SU-DHL-6 (cell line): ENCODE results near the gene TRAK2.

Source experiments
- H2AFZ ChIP-seq: fragments of 200-600 bp; sonication (generic); 2 replicates; pipeline ENCODE4 v1.6.1; 2014; ENCODE audit warnings: low read depth, mild to moderate bottlenecking, moderate library complexity, mixed read lengths, antibody characterized with exemption, low read length; ENCODE audit not compliant: severe bottlenecking
- H3F3A ChIP-seq: fragments of 200-600 bp; shearing (Covaris generic); 2 replicates; pipeline ENCODE4 v1.6.0; 2016; ENCODE audit warnings: antibody characterized with exemption, mild to moderate bottlenecking; ENCODE audit not compliant: insufficient read depth
- H3K27ac ChIP-seq: fragments of 200-600 bp; sonication (generic); 2 replicates; pipeline ENCODE4 v1.5.1; 2016; ENCODE audit warnings: low read depth, mild to moderate bottlenecking, low read length, moderate library complexity, mixed read lengths
- H3K27me3 ChIP-seq: fragments of 200-600 bp; sonication (generic), shearing (Covaris generic); 2 replicates; pipeline ENCODE4 v1.6.0; 2014; ENCODE audit warnings: mild to moderate bottlenecking, low read length
- H3K36me3 ChIP-seq: fragments of 200-600 bp; sonication (generic); 2 replicates; pipeline ENCODE4 v1.6.1; 2014; ENCODE audit warnings: mild to moderate bottlenecking, low read length, mixed read lengths
- H3K4me2 ChIP-seq: fragments of 300-600, 200-600 bp; shearing (Covaris generic), sonication (generic); 2 replicates; pipeline ENCODE4 v1.6.0; 2014; ENCODE audit warnings: low read length, low read depth, mild to moderate bottlenecking; ENCODE audit not compliant: poor library complexity, severe bottlenecking
- H3K4me3 ChIP-seq: fragments of 200-600 bp; sonication (generic); 2 replicates; pipeline ENCODE4 v1.5.1; 2014; ENCODE audit warnings: antibody characterized with exemption, low read length, mild to moderate bottlenecking, mixed read lengths; ENCODE audit not compliant: insufficient read depth, poor library complexity, severe bottlenecking
- H3K79me2 ChIP-seq: fragments of 200-600 bp; sonication (generic); 2 replicates; pipeline ENCODE4 v1.6.1; 2014; ENCODE audit warnings: mild to moderate bottlenecking, low read length, moderate library complexity; ENCODE audit not compliant: insufficient read depth
- H3K9ac ChIP-seq: fragments of 200-600 bp; sonication (generic); 2 replicates; pipeline ENCODE4 v1.7.0; 2014; ENCODE audit warnings: mild to moderate bottlenecking, low read length
- H3K9me2 ChIP-seq: fragments of 200-600 bp; sonication (generic); replicated peaks from 2 replicates; pipeline ENCODE4 v1.6.1; 2014; ENCODE audit warnings: low read length; ENCODE audit not compliant: insufficient read depth
- H3K9me3 ChIP-seq: fragments of 200-600 bp; sonication (generic); 2 replicates; pipeline ENCODE4 v1.6.1; 2014; ENCODE audit warnings: low read length, mixed read lengths; ENCODE audit not compliant: insufficient read depth
- H4K20me1 ChIP-seq: fragments of 200-600 bp; sonication (generic); 2 replicates; pipeline ENCODE4 v1.6.1; 2014; ENCODE audit warnings: low read depth, mild to moderate bottlenecking, antibody characterized with exemption, low read length, moderate library complexity, mixed read lengths
- EZH2phosphoT487 ChIP-seq: fragments of 200-600 bp; sonication (generic), shearing (Covaris generic); conservative IDR thresholded peaks from 2 replicates; pipeline ENCODE4 v1.6.1; 2018; ENCODE audit warnings: mild to moderate bottlenecking, antibody characterized with exemption, low read length, moderate library complexity, mixed read lengths
- TF ChIP-seq, protein P1 (sequence below): fragments of 200-600 bp; sonication (generic); IDR thresholded peaks from one replicate; pipeline ENCODE4 v1.5.1; 2017; ENCODE audit warnings: antibody characterized with exemption, mild to moderate bottlenecking, low read length, moderate library complexity; ENCODE audit not compliant: insufficient read depth, poor library complexity, severe bottlenecking

The TRAK2 gene

DNA sequence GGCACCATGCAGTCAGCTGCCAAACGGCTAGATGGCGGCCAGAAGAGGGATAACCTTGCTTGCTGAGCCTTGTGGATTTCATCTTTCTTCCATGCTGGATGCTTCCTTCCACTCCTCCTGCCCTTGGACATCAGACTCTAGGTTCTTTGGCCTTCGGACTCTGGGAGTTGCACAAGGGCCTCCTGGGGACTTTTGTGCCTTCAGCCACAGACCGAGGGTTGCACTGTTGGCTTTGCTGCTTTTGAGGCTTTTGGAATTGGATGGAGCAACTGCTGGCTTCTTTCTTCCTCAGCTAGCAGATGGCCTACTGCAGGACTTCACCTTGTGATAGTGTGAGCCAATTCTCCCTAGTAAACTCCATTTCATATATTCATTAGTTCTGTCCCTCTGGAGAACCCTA lies 31.3 kb upstream of the TRAK2 start:
- Histone ChIP-seq H3K9me2 (no peaks in the 10 kb centered on the region), H3K36me3 (no peaks in the 10 kb centered on the region), H3F3A (no peaks in the 10 kb centered on the region), H3K4me3 (no peak overlapping the region), H3K27ac (no peak overlapping the region), H3K27me3 (no peaks in the 10 kb centered on the region), H3K79me2 (no peaks in the 10 kb centered on the region), H3K9me3 (no peaks in the 10 kb centered on the region), H3K9ac (no peak overlapping the region), H2AFZ (no peak overlapping the region), H3K4me2 (no peak overlapping the region), H4K20me1 (no peaks in the 10 kb centered on the region)
- TF ChIP-seq, protein P1, sequence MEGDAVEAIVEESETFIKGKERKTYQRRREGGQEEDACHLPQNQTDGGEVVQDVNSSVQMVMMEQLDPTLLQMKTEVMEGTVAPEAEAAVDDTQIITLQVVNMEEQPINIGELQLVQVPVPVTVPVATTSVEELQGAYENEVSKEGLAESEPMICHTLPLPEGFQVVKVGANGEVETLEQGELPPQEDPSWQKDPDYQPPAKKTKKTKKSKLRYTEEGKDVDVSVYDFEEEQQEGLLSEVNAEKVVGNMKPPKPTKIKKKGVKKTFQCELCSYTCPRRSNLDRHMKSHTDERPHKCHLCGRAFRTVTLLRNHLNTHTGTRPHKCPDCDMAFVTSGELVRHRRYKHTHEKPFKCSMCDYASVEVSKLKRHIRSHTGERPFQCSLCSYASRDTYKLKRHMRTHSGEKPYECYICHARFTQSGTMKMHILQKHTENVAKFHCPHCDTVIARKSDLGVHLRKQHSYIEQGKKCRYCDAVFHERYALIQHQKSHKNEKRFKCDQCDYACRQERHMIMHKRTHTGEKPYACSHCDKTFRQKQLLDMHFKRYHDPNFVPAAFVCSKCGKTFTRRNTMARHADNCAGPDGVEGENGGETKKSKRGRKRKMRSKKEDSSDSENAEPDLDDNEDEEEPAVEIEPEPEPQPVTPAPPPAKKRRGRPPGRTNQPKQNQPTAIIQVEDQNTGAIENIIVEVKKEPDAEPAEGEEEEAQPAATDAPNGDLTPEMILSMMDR = no peak
- TF ChIP-seq EZH2phosphoT487 = no peak

DNA sequence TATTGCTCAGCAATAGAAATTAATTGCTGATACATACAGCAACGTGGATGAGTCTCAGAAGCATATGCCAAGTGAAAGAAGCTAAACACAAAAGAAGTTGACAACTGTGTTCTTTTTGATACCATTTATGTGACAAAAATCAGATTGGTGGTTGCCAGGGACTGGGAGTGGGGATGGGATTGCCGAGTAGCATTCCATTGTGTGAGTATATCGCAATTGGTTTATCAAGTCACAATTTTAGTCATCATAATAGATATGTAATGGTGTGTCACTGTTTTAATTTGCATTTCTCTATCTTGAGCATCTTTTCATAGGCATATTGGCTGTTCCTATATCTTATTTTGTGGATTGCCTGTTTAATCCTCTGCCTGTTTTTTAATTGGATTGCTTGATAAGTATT lies 21.2 kb upstream of the TRAK2 start:
- Histone ChIP-seq H3K36me3 (no peaks in the 10 kb centered on the region), H3K4me2 (no peak overlapping the region), H3K4me3 (no peak overlapping the region), H3K9me2 (no peaks in the 10 kb centered on the region), H2AFZ (no peak overlapping the region), H3K9me3 (no peaks in the 10 kb centered on the region), H3K27ac (no peak overlapping the region), H3K27me3 (no peaks in the 10 kb centered on the region), H3K9ac (no peak overlapping the region), H3F3A (no peaks in the 10 kb centered on the region), H4K20me1 (no peaks in the 10 kb centered on the region), H3K79me2 (no peaks in the 10 kb centered on the region)
- TF ChIP-seq, protein P1 = no peak
- no peak for TF ChIP-seq EZH2phosphoT487

DNA sequence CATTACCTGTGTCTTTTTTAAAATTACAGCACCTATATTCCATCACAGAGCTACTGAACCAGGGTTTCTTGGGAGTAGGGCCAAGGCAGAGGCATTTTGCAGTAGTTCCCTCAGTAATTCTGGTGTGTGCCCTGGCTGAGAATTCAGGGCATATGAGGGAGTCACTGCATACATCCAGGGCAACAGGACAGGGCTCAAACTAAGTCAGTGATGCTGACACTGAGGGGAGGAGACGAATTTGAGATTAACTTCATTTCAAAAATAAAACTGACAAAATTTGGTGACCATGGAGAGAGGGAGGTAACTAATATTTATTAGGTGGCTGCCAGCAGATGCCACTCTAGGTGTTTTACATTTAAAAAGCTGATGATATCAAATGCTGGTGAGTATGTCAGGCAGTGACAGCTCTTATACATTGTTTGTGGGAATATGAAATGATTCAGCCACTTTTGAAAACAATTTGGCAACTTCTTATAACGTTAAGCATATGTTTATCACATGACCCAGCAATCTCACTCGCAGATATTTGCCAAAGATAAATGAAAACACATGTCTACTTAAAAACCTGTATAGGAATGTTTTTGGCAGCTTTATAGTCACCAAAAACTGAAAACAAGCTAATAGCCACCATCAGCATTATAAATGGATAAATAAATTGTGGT lies 20.6 kb upstream of the TRAK2 start:
- no peaks in the 10 kb centered on the region for H3K9me2 ChIP-seq
- H3K36me3 ChIP-seq = no peaks in the 10 kb centered on the region
- H3K9me3 ChIP-seq = no peaks in the 10 kb centered on the region
- H3F3A ChIP-seq = no peaks in the 10 kb centered on the region
- H4K20me1 ChIP-seq = no peaks in the 10 kb centered on the region
- H3K4me2 ChIP-seq = no peak overlapping the region
- no peak overlapping the region for H3K27ac ChIP-seq
- H3K27me3 ChIP-seq = no peaks in the 10 kb centered on the region
- H3K79me2 ChIP-seq = no peaks in the 10 kb centered on the region
- no peak overlapping the region for H3K9ac ChIP-seq
- H3K4me3 ChIP-seq = no peak overlapping the region
- no peak for TF ChIP-seq EZH2phosphoT487
- TF ChIP-seq, protein P1 = no peak
- H2AFZ ChIP-seq = no peak overlapping the region
